K562 (cell line): ENCODE data around the gene UBR4. TPM values are rescaled to one million over a fixed set of nuclear protein-coding genes. Genes with fewer than 3 reads are reported as not detected.

ENCODE experiments used
- ASH1L ChIP-seq: fragments of 450-650 bp; IDR thresholded peaks from 2 replicates; pipeline ENCODE4 v1.6.1; 2018; ENCODE audit warnings: borderline replicate concordance, mild to moderate bottlenecking, low read depth; ENCODE audit not compliant: partially characterized antibody
- COPS2 ChIP-seq: fragments of 450-650 bp; conservative IDR thresholded peaks from 2 replicates; pipeline ENCODE4 v1.6.1; 2016; ENCODE audit warnings: mild to moderate bottlenecking, moderate library complexity
- DIDO1 ChIP-seq: fragments of 450-650 bp; IDR thresholded peaks from 2 replicates; pipeline ENCODE4 v1.6.1; 2016; ENCODE audit warnings: low read depth, missing biosample characterization, missing genetic modification characterization
- E2F5 ChIP-seq: sonication (generic); formaldehyde crosslinking; IDR thresholded peaks from 2 replicates; pipeline ENCODE4 v1.8.0; 2022; ENCODE audit warnings: mild to moderate bottlenecking, missing genetic modification reagents
- ERF ChIP-seq: fragments of 450-650 bp; formaldehyde crosslinking; IDR thresholded peaks from 2 replicates; pipeline ENCODE4 v1.4.0; 2020; ENCODE audit warnings: mild to moderate bottlenecking, mixed read lengths
- ETV1 ChIP-seq: fragments of 450-650 bp; conservative IDR thresholded peaks from 2 replicates; pipeline ENCODE4 v1.6.1; 2016; ENCODE audit warnings: missing genetic modification characterization, control low read depth, low read depth, missing compliant biosample characterization
- GABPB1 ChIP-seq: sonication (generic); formaldehyde crosslinking; IDR thresholded peaks from 2 replicates; pipeline ENCODE4 v1.8.0; 2022; ENCODE audit warnings: mild to moderate bottlenecking, missing genetic modification reagents
- HCFC1 ChIP-seq: IDR thresholded peaks from 2 replicates; pipeline ENCODE4 v1.6.1; 2012; ENCODE audit warnings: low read depth, low read length, improper control_type of control experiment
- HDGF ChIP-seq: fragments of 450-650 bp; IDR thresholded peaks from 2 replicates; pipeline ENCODE4 v1.6.1; 2016
- HES1 ChIP-seq: fragments of 450-650 bp; IDR thresholded peaks from 2 replicates; pipeline ENCODE4 v1.6.1; 2016; ENCODE audit warnings: low read depth, mild to moderate bottlenecking, moderate library complexity
- HEY1 ChIP-seq: fragments of 250-450 bp; sonication (Bioruptor Pico); IDR thresholded peaks from 2 replicates; pipeline ENCODE4 v1.5.0; 2020; ENCODE audit warnings: mild to moderate bottlenecking, moderate library complexity, borderline replicate concordance
- HNRNPK ChIP-seq: fragments of 200-400 bp; formaldehyde crosslinking; IDR thresholded peaks from one replicate; pipeline ENCODE4 v1.6.1; 2018; ENCODE audit warnings: mild to moderate bottlenecking, low read depth, low read length; ENCODE audit not compliant: poor library complexity, severe bottlenecking
- HOXB6 ChIP-seq: fragments of 250-450 bp; sonication (Bioruptor Pico); IDR thresholded peaks from 2 replicates; pipeline ENCODE4 v1.5.1; 2022; ENCODE audit warnings: mild to moderate bottlenecking, borderline replicate concordance
- KDM5B ChIP-seq: fragments of 200-600 bp; sonication (generic); IDR thresholded peaks from 2 replicates; pipeline ENCODE4 v1.6.1; 2012; ENCODE audit warnings: low read depth, mild to moderate bottlenecking, moderate library complexity, low read length, control low read depth, inconsistent platforms; ENCODE audit not compliant: insufficient replicate concordance
- KLF10 ChIP-seq: fragments of 250-450 bp; sonication (Bioruptor Pico); IDR thresholded peaks from 2 replicates; pipeline ENCODE4 v1.6.1; 2021; ENCODE audit warnings: matching md5 sums
- MXI1 ChIP-seq: IDR thresholded peaks from 2 replicates; pipeline ENCODE4 v1.6.1; 2011; ENCODE audit warnings: low read depth, mild to moderate bottlenecking, improper control_type of control experiment, low read length
- NR1H2 ChIP-seq: sonication (generic); formaldehyde crosslinking; IDR thresholded peaks from 2 replicates; pipeline ENCODE4 v1.4.0; 2020; ENCODE audit warnings: mild to moderate bottlenecking, missing genetic modification reagents
- PTRF ChIP-seq: fragments of 450-650 bp; IDR thresholded peaks from 2 replicates; pipeline ENCODE4 v1.6.1; 2016; ENCODE audit warnings: mild to moderate bottlenecking, missing genetic modification characterization, missing compliant biosample characterization
- SAFB ChIP-seq: fragments of 200-400 bp; formaldehyde crosslinking; IDR thresholded peaks from 2 replicates; pipeline ENCODE4 v1.6.1; 2017; ENCODE audit warnings: low read depth, low read length, borderline replicate concordance
- SAFB2 ChIP-seq: fragments of 200-400 bp; formaldehyde crosslinking; IDR thresholded peaks from 2 replicates; pipeline ENCODE4 v1.6.1; 2018; ENCODE audit warnings: borderline replicate concordance, low read length, low read depth, moderate library complexity; ENCODE audit not compliant: severe bottlenecking
- SP2 ChIP-seq: IDR thresholded peaks from 2 replicates; pipeline ENCODE4 v1.6.1; 2011; ENCODE audit warnings: mild to moderate bottlenecking, low read depth, low read length, moderate library complexity; ENCODE audit not compliant: poor library complexity, severe bottlenecking; ENCODE audit errors: extremely low read depth
- SUPT5H ChIP-seq: fragments of 450-650 bp; IDR thresholded peaks from 2 replicates; pipeline ENCODE4 v1.6.1; 2016
- YBX1 ChIP-seq: fragments of 450-650 bp; IDR thresholded peaks from 2 replicates; pipeline ENCODE4 v1.7.1; 2016; ENCODE audit warnings: mild to moderate bottlenecking
- ZFPM2 ChIP-seq: fragments of 250-450 bp; sonication (Bioruptor Pico); IDR thresholded peaks from 2 replicates; pipeline ENCODE4 v1.5.1; 2022; ENCODE audit warnings: mild to moderate bottlenecking
- ZKSCAN8 ChIP-seq: fragments of 200-800 bp; sonication (Bioruptor generic); IDR thresholded peaks from 2 replicates; pipeline ENCODE4 v1.6.1; 2016; ENCODE audit warnings: missing genetic modification characterization, missing compliant biosample characterization
- ZNF140 ChIP-seq: fragments of 250-450 bp; sonication (Bioruptor Pico); IDR thresholded peaks from 2 replicates; pipeline ENCODE4 v1.8.0; 2021; ENCODE audit warnings: moderate library complexity, mild to moderate bottlenecking, inconsistent platforms
- ZNF512 ChIP-seq: IDR thresholded peaks from 2 replicates; pipeline ENCODE4 v1.6.1; 2016; ENCODE audit warnings: missing genetic modification characterization, missing compliant biosample characterization
- ZNF764 ChIP-seq: fragments of 250-450 bp; sonication (Bioruptor Pico); IDR thresholded peaks from 2 replicates; pipeline ENCODE4 v1.4.0; 2020; ENCODE audit warnings: low read depth, mild to moderate bottlenecking, moderate library complexity
- polyA plus RNA-seq, 8 experiments: library from polyadenylated mRNA; depleted of rRNA in 4 of 8; stranded (reverse) in 5 of 8; unstranded in 3 of 8; fragments of >200 nt; fragmentation: Nextera tagmentation in 2 of 8; fragmentation: Illumina TruSeq in 1 of 8; extraction: Ambion mirVana in 2 of 8; extraction: Trizol in 1 of 8; gene quantifications; 2 replicates each; pipeline versions ENCODE4 v1.2.1 to v1.2.3, GENCODE V29; 2011 to 2014; ENCODE audit warnings: inconsistent platforms in 1 of 8, missing spikeins in 1 of 8
- total RNA-seq, 7 experiments: library from RNA; depleted of rRNA in 6 of 7; stranded (reverse); fragments of >200 nt in 6 of 7; fragmentation: Illumina TruSeq in 2 of 7; extraction: Trizol in 2 of 7; gene quantifications; 2 replicates each; pipeline versions ENCODE4 v1.2.1 to v1.2.3, GENCODE V29; 2011 to 2021; ENCODE audit warnings: low replicate concordance in 1 of 7

The UBR4 gene
- total and polyA plus RNA-seq, 9 of the 15 experiments (the other 6 are each of a cell fraction or from before 2014, with no cell fraction given), result 55.4 to 277 (median 123) TPM

GRCh38 chr1:19209990-19210771 is at the start of gene UBR4 (continued):
- TF ChIP-seq E2F5 (CRISPR knock-in tag) (peak; percentile 97), ERF (CRISPR knock-in tag) (peak; percentile 50; the same call in 1 of the 2 replicates), SAFB2 (no peak), SP2 (no peak), NR1H2 (CRISPR knock-in tag) (no peak), HNRNPK (peak; percentile 20), HOXB6 (CRISPR knock-in tag) (no peak), ZKSCAN8 (CRISPR knock-in tag) (0 out of 2 replicates have a peak, but pooled peaks have one; percentile 70), ZFPM2 (CRISPR knock-in tag) (peak; percentile 84; the same call in 1 of the 2 replicates), ZNF140 (CRISPR knock-in tag) (no peak), HCFC1 (peak; percentile 95), COPS2 (no peak), HES1 (no peak), MXI1 (0 out of 2 replicates have a peak, but pooled peaks have one; percentile 41), ASH1L (no peak), KDM5B (peak; percentile 76), SUPT5H (peak; percentile 95), DIDO1 (tag) (no peak), ZNF764 (CRISPR knock-in tag) (no peak), ETV1 (tag) (peak; percentile 97), SAFB (peak; percentile 45; the same call in 1 of the 2 replicates), ZNF512 (tag) (no peak), PTRF (tag) (no peak), HEY1 (CRISPR knock-in tag) (no peak), YBX1 (no peak), HDGF (no peak), GABPB1 (CRISPR knock-in tag) (peak; percentile 99), KLF10 (no peak)
